ENCODE results near the gene WFS1.

WFS1 gene

GRCh38 chr4:6280365-6280996 lies 10.8 kb downstream of the WFS1 start:
- DNase-seq: no peak

DNA sequence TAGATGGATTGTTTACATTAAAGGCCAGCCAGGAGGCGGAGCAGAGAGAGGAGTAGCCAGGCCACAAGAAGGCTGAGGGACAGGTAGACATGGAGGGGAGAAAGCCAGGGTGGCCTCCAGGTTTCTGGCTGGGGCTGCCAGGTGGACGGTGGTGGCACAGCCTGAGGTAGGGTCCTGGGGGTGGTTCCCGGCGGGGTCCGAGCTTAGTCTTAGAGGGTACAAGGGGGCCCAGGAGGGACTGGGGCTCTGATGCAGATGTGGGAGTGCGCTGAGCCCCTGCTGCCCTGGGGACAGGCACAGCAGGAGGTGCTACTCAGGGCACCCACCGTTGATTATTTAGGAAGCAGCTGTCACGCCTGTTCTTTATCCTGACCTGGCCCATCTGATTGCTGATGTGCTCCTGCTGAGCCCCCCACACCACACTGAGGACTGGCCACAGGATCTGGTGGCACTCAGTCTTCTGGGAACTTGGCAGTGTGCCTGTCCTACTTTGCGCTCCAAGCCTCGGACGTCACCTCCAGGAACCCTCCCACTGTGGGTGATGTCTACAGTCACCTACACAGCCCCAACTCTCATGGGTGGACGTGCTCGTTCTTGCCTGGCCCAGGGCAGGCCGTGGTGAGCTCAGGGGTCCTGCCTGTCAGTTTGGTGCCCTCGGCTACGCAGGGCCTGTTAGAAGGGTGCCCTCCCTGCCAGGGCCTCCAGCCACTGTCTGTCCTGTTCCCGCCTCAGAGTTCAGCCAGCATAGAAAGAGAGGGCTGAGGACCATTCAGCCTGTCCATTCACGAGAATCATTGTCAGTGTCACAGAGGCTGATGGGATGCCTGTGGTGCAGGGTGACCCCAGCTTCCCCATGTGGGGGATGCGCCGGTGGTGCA lies 12.0 kb downstream of the WFS1 start:
- DNase-seq: no peak

DNA sequence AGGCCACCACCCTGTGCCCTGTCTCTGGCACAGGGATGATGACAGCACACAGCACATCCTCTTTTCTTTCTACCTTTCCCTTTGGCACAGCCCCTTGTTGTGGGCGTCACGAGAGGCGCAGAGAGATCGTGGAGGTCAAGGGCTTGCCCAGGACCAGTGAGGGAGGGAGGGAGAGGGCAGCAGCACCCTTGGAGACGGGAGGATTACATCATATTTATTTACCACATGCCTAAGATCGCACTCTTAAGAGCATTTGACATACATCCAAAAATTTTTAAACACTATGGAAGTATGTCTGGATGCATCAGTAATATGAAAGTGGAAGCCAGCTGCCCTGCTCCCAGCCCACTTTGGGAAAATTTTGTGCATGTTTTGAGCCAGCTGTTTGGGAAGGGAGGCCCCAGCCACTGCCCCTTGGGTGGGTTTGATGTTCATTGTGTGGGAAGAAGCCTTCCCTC lies 12.7 kb downstream of the WFS1 start:
- no peak for DNase-seq

DNA sequence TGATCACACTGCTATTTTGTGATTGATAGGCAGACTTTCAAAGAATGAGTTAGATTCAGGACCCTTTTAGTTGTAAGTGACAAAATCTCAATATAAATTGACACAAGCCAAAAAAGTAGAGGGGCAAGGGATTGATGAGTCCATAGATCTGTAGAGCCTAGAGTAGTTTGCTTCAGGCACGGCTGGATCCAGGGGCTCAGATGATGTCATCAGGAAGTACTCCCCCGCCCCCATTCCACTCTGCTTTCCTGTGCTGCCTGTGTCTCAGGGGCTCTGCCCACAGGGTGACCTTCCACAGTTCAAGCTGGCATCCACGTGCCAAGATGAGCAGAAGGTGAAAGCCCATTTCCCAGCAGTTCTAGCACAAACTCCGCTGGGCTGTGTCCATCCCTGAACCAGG lies 13.6 kb downstream of the WFS1 start:
- DNase-seq: no peak

GRCh38 chr4:6287017-6287788 lies 17.6 kb downstream of the WFS1 start:
- no peak for DNase-seq

DNA sequence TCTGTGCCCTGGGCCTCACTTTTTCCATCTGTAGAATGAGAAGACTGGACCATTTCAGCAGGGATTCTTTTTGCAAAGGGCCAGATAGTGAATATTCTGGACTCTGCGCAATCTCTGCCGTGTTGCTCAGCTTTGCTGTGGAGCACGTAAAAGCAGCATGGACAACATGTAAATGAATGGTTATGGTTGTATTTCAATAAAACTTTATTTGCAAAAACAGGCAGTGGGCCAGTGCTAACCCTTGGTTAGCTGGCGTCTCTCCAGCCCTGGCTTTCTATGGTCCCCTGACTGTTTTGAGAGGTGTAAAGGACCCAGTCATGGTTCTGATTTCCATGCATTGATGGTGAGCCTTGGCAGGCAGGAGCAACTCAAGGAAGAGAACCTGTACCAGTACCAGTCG lies 18.7 kb downstream of the WFS1 start:
- DNase-seq: no peak

- no peak for DNase-seq
These were observed 19.2 kb downstream of the WFS1 start for GRCh38 chr4:6288871-6289270.

DNA sequence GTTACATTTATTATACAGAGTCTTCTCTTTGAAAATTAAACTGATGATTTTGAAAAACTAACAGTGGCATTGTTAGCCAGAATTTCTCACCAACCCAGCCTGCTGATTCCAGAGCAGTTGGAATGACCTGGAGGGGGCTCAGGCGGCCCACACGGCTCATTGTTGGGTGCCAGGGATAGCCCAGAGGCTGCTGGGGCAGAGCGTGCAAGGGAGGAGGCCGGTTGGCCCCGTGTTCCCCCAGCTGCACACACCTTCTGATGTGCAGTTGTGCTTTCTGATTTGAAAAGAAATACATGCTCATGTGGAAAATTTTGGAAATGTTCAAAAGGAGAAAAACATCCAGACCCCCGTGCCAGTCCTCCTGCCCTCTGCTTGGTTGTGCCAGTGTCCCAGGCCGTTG lies 20.6 kb downstream of the WFS1 start:
- no peak for DNase-seq

DNA sequence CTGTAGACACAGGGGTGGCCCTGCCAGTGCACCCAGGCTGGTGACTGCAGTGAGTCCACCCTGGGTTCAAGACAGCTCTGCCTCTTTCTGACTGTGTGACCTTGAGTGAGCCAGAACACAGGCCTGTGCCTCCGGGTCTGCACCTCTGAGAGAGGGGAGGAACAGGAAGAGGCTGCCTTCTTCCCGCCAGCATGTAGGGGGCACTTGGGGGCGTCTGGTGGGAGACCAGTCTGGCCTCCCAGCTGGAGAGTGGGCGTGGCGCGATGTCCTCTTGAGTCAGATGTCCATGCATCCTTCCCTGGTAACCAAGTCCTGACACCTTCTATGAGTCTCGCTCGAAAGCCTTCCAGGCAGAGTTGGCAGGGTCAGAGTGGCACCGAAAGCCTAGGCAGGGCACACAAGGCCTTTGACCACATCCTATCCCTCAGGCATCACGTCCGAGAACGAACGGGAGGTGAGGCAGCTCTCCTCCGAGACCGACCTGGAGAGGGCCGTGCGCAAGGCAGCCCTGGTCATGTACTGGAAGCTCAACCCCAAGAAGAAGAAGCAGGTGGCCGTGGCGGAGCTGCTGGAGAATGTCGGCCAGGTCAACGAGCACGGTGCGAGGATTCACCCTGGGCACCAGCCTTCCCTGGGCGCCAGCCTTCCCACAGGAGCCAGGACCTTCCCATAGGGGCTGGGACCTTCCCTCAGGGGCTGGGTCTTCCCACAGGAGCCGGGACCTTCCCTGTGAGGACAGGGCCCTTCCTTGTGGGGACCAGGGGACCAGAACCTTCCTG lies 21.3 kb downstream of the WFS1 start:
- no peak for DNase-seq

- DNase-seq: no peak
These were observed 22.2 kb downstream of the WFS1 start for GRCh38 chr4:6291784-6292297.

DNA sequence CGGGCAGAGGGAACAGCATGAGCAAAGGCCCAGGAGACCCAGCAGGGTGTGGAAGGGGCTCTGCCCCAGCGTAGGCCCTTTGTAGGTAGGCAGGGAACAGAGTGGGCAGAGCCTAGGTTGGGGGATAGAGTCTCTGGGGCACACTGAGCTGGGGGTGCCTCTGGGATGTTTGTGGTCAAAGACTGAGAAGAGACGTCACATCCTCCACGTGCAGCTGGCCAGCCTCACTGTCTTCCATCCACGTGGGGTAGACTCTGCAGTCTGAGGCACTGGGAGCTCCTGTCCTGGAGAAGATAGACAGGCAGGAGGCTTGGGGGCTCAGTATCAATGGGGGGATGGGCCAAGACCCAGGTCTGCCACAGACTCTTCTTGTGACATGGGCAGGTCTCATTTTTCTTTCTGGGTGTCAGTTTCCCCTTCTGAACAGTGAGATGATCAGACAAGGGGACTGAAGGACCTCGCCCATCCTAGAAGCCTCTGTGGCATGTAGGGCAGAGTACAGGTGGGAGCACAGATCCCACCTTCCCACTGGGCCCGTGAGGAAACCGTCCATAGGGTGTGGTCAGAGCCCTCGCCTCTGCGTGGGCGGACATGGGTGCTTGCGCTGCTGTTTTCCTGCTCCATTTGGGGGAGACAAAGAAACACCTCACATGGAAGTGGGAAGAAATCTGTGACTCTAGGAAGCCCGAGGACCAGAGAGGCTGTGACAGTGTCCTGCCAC lies 22.9 kb downstream of the WFS1 start:
- no peak for DNase-seq

GRCh38 chr4:6293097-6293445 lies 23.4 kb downstream of the WFS1 start:
- DNase-seq: no peak

GRCh38 chr4:6293661-6294060 lies 24.0 kb downstream of the WFS1 start:
- no peak for DNase-seq

- no peak for DNase-seq
These were observed 25.2 kb downstream of the WFS1 start for GRCh38 chr4:6294705-6295421.

DNA sequence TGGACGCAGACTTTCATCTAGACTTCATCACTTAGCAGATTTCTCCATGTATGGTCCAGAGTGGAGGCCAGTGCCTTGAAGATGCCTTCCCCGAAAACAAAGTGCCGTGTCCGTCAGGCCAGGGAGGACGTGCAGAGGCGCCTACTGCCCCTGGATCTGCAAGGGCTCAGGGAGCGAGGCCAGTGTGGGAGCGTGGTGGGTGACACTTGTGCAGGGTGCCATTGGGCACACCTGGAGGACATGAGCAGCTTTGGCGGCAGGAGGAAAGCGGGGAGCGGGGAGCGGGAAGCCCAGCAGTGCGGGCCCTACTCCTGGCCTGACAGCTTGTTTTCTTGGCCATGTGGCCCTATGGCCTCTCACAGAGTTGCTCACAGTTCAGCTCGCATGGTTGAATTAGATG lies 25.8 kb downstream of the WFS1 start:
- DNase-seq: no peak

DNA sequence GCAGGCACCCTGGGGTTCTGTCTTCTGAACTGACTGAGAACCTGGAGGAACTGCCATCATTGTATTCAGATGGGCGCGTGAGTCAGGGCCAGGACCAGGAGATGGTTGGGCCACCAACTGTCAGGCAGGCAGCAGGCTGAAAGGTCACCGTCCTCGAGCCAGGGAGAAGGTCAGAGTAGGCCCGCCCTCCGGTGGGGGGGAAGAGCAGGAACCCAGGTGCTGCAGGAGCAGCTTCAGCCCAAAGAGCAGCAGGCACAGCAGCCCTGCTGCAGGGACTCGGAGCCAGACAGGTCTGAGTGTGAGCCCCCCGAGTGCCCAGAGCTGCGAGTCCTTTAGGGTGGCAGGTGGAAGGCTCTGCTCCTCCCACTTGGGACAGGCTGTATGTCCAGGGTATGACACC lies 26.4 kb downstream of the WFS1 start:
- no peak for DNase-seq

DNA sequence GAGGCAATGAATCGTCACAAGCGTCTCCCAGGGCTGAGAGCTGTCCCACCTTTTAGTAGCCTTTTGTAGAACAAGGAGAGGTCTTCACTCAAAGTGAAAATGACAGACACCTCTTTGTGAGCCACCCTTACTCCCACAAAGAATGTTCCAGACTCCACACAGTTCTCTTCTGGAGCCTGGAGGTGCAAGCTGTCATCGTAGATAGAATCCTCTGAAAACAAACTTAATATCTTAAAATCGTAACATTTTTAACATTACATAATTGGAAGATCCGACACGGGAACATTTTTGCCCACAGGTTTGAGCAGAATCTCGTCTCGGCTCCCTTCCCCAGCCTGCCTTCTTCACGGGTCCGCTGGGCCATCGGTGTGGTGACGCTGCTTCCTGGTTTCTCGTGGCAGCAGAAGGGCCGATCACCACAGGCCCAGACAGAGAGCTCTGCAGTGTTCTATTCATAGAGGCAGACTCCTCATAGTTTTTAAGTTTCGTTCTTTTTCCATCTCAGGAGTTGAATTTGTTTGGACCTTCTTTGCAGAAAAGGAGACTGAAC lies 27.7 kb downstream of the WFS1 start:
- no peak for DNase-seq

- DNase-seq: no peak
These were observed 28.4 kb downstream of the WFS1 start for GRCh38 chr4:6298035-6298434.

- no peak for DNase-seq
These were observed 29.2 kb downstream of the WFS1 start for GRCh38 chr4:6298852-6299251.

- DNase-seq: no peak
These were observed 30.2 kb downstream of the WFS1 start for GRCh38 chr4:6299875-6300274.

DNA sequence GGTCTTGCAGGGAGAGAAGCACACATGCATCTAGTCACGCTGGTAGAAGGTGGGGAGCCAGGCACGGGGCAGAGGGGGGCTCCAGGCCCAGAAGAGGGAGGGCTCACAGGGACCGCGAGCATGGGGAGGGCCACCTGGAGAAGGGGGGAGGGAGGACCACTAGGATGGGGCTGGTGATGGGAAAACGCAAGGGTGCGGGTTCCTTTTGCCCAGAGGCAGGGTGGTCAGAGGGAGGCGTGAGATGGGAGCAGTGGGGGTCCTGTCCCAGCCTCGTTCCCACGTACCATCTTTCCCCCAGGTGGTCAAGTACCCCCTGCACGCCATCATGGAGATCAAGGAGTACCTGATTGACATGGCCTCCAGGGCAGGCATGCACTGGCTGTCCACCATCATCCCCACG lies 30.7 kb downstream of the WFS1 start:
- DNase-seq: no peak

All from NCI-H446 (cell line).